ENCODE data around the gene MKNK2. TPM values are rescaled to one million over a fixed set of nuclear protein-coding genes. Genes with fewer than 3 reads are reported as not detected.

Gene MKNK2
- total RNA-seq (2016; rRNA removed; fragmentation: Illumina TruSeq; extraction: Trizol): 35.5 and 44.9 TPM in 2 replicates
- total RNA-seq (2016; cell fraction: cytosol; rRNA removed; fragmentation: Illumina TruSeq; extraction: Trizol; ENCODE audit: low read depth): 52.3 and 57.0 TPM in 2 replicates
- total RNA-seq (2016; cell fraction: insoluble cytoplasmic fraction; rRNA removed; fragmentation: Illumina TruSeq; extraction: Trizol): 30.7 and 45.2 TPM in 2 replicates
- total RNA-seq (2016; cell fraction: membrane; rRNA removed; fragmentation: Illumina TruSeq; extraction: Trizol): 90.7 and 98.8 TPM in 2 replicates
- total RNA-seq (2016; cell fraction: nucleus; rRNA removed; fragmentation: Illumina TruSeq; extraction: Trizol): 29.7 and 31.4 TPM in 2 replicates
- 112 and 129 TPM in 2 replicates for polyA plus RNA-seq (2011; rRNA removed)
- 75.6 and 125 TPM in 2 replicates for polyA plus RNA-seq (2011; cell fraction: cytosol; rRNA removed)
- polyA plus RNA-seq (2011; cell fraction: nucleus; rRNA removed): 253 and 307 TPM in 2 replicates
- polyA plus RNA-seq (2012): 68.1 and 73.6 TPM in 2 replicates
- polyA plus RNA-seq (2016; cell fraction: cytosol; fragmentation: Illumina TruSeq; extraction: Trizol; ENCODE audit: low read depth): 65.6 and 66.5 TPM in 2 replicates
- polyA plus RNA-seq (2016; cell fraction: insoluble cytoplasmic fraction; fragmentation: Illumina TruSeq; extraction: Trizol; ENCODE audit: low read depth): 34.0 and 45.2 TPM in 2 replicates
- 77.4 and 85.7 TPM in 2 replicates for polyA plus RNA-seq (2016; cell fraction: membrane; fragmentation: Illumina TruSeq; extraction: Trizol; ENCODE audit: low read depth)
- 73.2 and 74.3 TPM in 2 replicates for polyA plus RNA-seq (2016; cell fraction: nucleus; fragmentation: Illumina TruSeq; extraction: Trizol; ENCODE audit: insufficient read depth, low read depth)
- 79.7 and 204 TPM in 2 replicates for polyA minus RNA-seq (2011; rRNA and poly(A)+ RNA removed; ENCODE audit: low replicate concordance)
- 99.9 and 101 TPM in 2 replicates for polyA minus RNA-seq (2011; cell fraction: cytosol; rRNA and poly(A)+ RNA removed)
- polyA minus RNA-seq (2011; cell fraction: nucleus; rRNA and poly(A)+ RNA removed): 40.2 and 51.7 TPM in 2 replicates
- percentile 65 among the genes with signal in this experiment for Bru-seq, nascent RNA
- percentile 91 among the genes with signal in this experiment for BruChase-seq, experiment 1, labeled RNA remaining after a 6-hour chase
- percentile 83 among the genes with signal in this experiment for BruChase-seq, experiment 2, labeled RNA remaining after a 2-hour chase
- long read RNA-seq, experiment 1, partial matches to known transcripts: 4 of 23 reads
- long read RNA-seq, experiment 1, other reads (novel, unspliced or antisense): 18 of 23 reads
- long read RNA-seq, experiment 2, transcript MKNK2-202 (14 exons, 1,744 nt): major isoform, 20 of 119 reads
- long read RNA-seq, experiment 2, transcript MKNK2-201 (14 exons, 3,774 nt): major isoform, 20 of 119 reads
- long read RNA-seq, experiment 2, partial matches to known transcripts: 20 of 119 reads
- long read RNA-seq, experiment 2, other reads (novel, unspliced or antisense): 59 of 119 reads

DNA sequence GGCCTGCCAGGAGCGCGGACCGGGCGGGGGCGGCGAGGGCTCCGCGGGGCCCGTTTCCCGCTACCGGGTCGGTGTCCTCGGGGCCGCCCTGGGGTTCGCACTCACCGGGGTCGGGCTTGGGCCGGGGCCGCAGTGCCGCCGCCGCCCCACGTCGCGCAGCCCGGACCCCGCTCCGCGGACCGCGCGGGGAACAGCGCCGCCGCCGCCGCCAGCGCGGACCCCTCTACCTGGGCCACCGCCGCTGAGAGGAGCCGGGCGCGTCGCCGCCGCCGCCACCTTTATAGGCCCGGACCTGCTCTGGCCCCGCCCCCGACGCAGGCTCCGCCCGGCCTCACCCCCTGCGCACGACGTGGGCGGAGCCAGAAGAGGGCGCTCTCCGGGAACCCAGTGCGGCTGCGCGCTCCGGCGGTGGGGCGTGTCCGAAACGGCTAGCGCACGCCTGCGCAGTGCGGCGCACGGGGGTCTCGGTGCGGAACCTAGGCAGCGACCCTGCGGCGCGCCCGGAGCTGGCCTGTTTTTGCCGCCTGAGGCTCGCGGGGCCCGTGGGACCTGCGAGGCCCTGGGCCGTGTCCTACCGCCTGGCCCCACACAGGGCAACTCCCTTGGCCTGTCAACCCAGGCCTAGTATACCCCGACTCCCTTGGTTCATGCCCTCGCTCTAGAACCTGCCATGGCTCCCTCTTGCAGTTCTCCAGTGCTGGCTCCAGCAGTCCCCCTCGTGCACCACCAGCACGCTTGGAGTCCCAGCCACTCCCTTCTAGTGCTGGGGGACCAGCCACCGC, at the start of gene MKNK2:
Gene MKNK2 (minus strand): TSS at position 254 of the 782 bp plus-strand sequence. CDS start 393 bp downstream, outside the sequence.
- BruUV-seq (replicated peaks): no TSS peak
- Histone ChIP-seq H3K9me3 (ENCODE audit: low read length) (no peaks in the 10 kb centered on the region), H3K27me3 (ENCODE audit: control insufficient read depth in 1 of 2, insufficient read depth in 2 of 2, low read length in 2 of 2) (no peaks in the 10 kb centered on the region), H3K36me3 (replicated peaks in 1 of 2; ENCODE audit: control insufficient read depth in 1 of 2, insufficient read depth in 2 of 2, low read length in 2 of 2) (peaks cover 2 to 9% of the 10 kb centered on the region in 2 experiments; a peak in 3 of 5 replicates), H4K20me1 (ENCODE audit: insufficient read depth, low read length) (peaks cover 39% of the 10 kb centered on the region), H3K4me2 (ENCODE audit: low read depth, low read length) (peak within 1 kb of the TSS; percentile 96), H2AFZ (ENCODE audit: low read length) (no peak within 1 kb of the TSS), H3K27ac (ENCODE audit: extremely low read length, insufficient read depth, low read length) (peak within 1 kb of the TSS; percentile 63), H3K4me1 (ENCODE audit: insufficient read depth, low read length) (peaks cover 79% of the 10 kb centered on the region), H3K4me3 (replicated peaks in 1 of 3; ENCODE audit: insufficient read depth in 1 of 3, low read depth in 2 of 3, low read length in 3 of 3) (peak within 1 kb of the TSS; percentile 92 to 94 (median 93)), H3K79me2 (ENCODE audit: insufficient read depth, low read length) (peaks cover 34% of the 10 kb centered on the region), H3K9ac (ENCODE audit: insufficient read depth, low read depth, low read length) (peak within 1 kb of the TSS; percentile 86)
- WGBS (ENCODE audit: low lambda C conversion rate): 19% methylated on average over 5 of the region's 93 CpGs
- in situ Hi-C loops (cut with HindIII; ENCODE audit: extremely low pct_ligation_motif_present, low pct_unique_long_range_greater_than_20kb): no loop called here
- CTCF ChIA-PET (ENCODE audit: low intra/inter-chr PET ratio, low total read pairs): no interaction called here
- FAIRE-seq: peak; percentile 39
- DNase-seq (ENCODE audit: low spot score): peak; percentile 64
- POLR2A ChIA-PET: interaction anchor here (0.6 to 2.5 kb wide), 15 partner anchors 8 to 291 kb away, joined by 3 to 40 read pairs (median 4); partner anchors contain the start of gene BTBD2
- intact Hi-C loops (cut with micrococcal nuclease; ENCODE audit: unreplicated experiment): no loop called here
- peak; percentile 47 for ATAC-seq
- TF ChIP-seq KDM6A (CRISPR knock-in tag; IDR thresholded peaks at IDR 0.05; ENCODE audit: low read depth) (no peak), ZSCAN9 (CRISPR knock-in tag; IDR thresholded peaks at IDR 0.05; ENCODE audit: borderline replicate concordance) (no peak), HOXA3 (CRISPR knock-in tag; IDR thresholded peaks at IDR 0.05) (peak; percentile 29), HNF4G (IDR thresholded peaks at IDR 0.05; ENCODE audit: borderline replicate concordance, low read depth, low read length) (peak; percentile 14; the same call in 1 of the 2 replicates), HNF4G (CRISPR knock-in tag; IDR thresholded peaks at IDR 0.05; ENCODE audit: borderline replicate concordance, low read depth) (peak; percentile 31; the same call in 1 of the 2 replicates), SP1 (IDR thresholded peaks at IDR 0.05) (no peak), SP1 (CRISPR knock-in tag; IDR thresholded peaks at IDR 0.05) (peak; percentile 97), SATB2 (CRISPR knock-in tag; IDR thresholded peaks at IDR 0.05) (no peak), PHF21A (CRISPR knock-in tag; IDR thresholded peaks at IDR 0.05) (no peak), ZNF234 (CRISPR knock-in tag; conservative IDR thresholded peaks at IDR 0.05) (no peak), PITX1 (CRISPR knock-in tag; IDR thresholded peaks at IDR 0.05) (peak; percentile 80), ZNF672 (CRISPR knock-in tag; IDR thresholded peaks at IDR 0.05) (no peak), ZMAT3 (CRISPR knock-in tag; conservative IDR thresholded peaks at IDR 0.05) (peak; percentile 49; the same call in 1 of the 2 replicates), POLR2G (IDR thresholded peaks at IDR 0.05; ENCODE audit: low read depth, low read length) (peak; percentile 99), KDM3A (CRISPR knock-in tag; IDR thresholded peaks at IDR 0.05; ENCODE audit: low read depth) (peak; percentile 21; the same call in 1 of the 2 replicates)
- TF ChIP-seq, protein P1, sequence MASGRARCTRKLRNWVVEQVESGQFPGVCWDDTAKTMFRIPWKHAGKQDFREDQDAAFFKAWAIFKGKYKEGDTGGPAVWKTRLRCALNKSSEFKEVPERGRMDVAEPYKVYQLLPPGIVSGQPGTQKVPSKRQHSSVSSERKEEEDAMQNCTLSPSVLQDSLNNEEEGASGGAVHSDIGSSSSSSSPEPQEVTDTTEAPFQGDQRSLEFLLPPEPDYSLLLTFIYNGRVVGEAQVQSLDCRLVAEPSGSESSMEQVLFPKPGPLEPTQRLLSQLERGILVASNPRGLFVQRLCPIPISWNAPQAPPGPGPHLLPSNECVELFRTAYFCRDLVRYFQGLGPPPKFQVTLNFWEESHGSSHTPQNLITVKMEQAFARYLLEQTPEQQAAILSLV (CRISPR knock-in tag; IDR thresholded peaks at IDR 0.05; ENCODE audit: borderline replicate concordance): no peak
- TF ChIP-seq, protein P2, sequence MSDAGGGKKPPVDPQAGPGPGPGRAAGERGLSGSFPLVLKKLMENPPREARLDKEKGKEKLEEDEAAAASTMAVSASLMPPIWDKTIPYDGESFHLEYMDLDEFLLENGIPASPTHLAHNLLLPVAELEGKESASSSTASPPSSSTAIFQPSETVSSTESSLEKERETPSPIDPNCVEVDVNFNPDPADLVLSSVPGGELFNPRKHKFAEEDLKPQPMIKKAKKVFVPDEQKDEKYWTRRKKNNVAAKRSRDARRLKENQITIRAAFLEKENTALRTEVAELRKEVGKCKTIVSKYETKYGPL (CRISPR knock-in tag; IDR thresholded peaks at IDR 0.05): no peak
- TF ChIP-seq, protein P3, sequence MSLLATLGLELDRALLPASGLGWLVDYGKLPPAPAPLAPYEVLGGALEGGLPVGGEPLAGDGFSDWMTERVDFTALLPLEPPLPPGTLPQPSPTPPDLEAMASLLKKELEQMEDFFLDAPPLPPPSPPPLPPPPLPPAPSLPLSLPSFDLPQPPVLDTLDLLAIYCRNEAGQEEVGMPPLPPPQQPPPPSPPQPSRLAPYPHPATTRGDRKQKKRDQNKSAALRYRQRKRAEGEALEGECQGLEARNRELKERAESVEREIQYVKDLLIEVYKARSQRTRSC (CRISPR knock-in tag; IDR thresholded peaks at IDR 0.05; ENCODE audit: low read depth): no peak

All from HepG2 (cell line).